Neuronal stem cell (in vitro differentiated cells): ENCODE results near the gene XPO4.
"Not testable (repeated sequence)": the region's sequence is repeated elsewhere in the genome, so short reads cannot be mapped to it uniquely, and the experiment has no call there.

Experiments used
- DNase-seq: peaks from one replicate; pipeline ENCODE4 v3.0.0-alpha.2; 2013; ENCODE audit warnings: low spot score
- H2AFZ ChIP-seq: one replicate; pipeline ENCODE4 v1.6.1; 2013; ENCODE audit warnings: mild to moderate bottlenecking, low read length, inconsistent platforms
- H2AK5ac ChIP-seq: 2 replicates; pipeline ENCODE4 v1.6.1; 2013; ENCODE audit warnings: low read depth, mild to moderate bottlenecking, inconsistent platforms, low read length, moderate library complexity, mixed read lengths
- H2BK120ac ChIP-seq: 2 replicates; pipeline ENCODE4 v1.6.1; 2013; ENCODE audit warnings: low read depth, mild to moderate bottlenecking, inconsistent platforms, low read length, moderate library complexity, mixed read lengths
- H2BK12ac ChIP-seq: one replicate; pipeline ENCODE4 v1.6.1; 2013; ENCODE audit warnings: low read length, inconsistent platforms
- H2BK15ac ChIP-seq: 2 replicates; pipeline ENCODE4 v1.6.1; 2013; ENCODE audit warnings: mild to moderate bottlenecking, low read length, inconsistent platforms, mixed read lengths
- H2BK5ac ChIP-seq: one replicate; pipeline ENCODE4 v1.6.1; 2013; ENCODE audit warnings: inconsistent platforms, mild to moderate bottlenecking, low read length, moderate library complexity
- H3K14ac ChIP-seq: one replicate; pipeline ENCODE4 v1.6.1; 2013; ENCODE audit warnings: low read length, inconsistent platforms
- H3K18ac ChIP-seq: 2 replicates; pipeline ENCODE4 v1.6.1; 2013; ENCODE audit warnings: low read length, inconsistent platforms
- H3K23ac ChIP-seq: 2 replicates; pipeline ENCODE4 v1.6.1; 2013; ENCODE audit warnings: low read depth, mild to moderate bottlenecking, mixed read lengths, low read length, inconsistent platforms; ENCODE audit not compliant: poor library complexity
- H3K27ac ChIP-seq: replicated peaks from 3 replicates; pipeline ENCODE4 v1.5.1; 2013; ENCODE audit warnings: low read length, inconsistent platforms
- H3K27me3 ChIP-seq, 3 experiments: 2 replicates each; pipeline ENCODE4 v1.6.1; 2013; ENCODE audit warnings: low read length in 3 of 3, mild to moderate bottlenecking in 2 of 3, inconsistent platforms in 1 of 3, low read depth in 1 of 3, mixed read lengths in 1 of 3, moderate library complexity in 1 of 3; ENCODE audit not compliant: control insufficient read depth in 3 of 3, insufficient read depth in 3 of 3
- H3K36me3 ChIP-seq, 2 donors: replicated peaks in 1 of 2; 2 replicates each; pipeline ENCODE4 v1.6.1; 2013; ENCODE audit warnings: low read length in 2 of 2; ENCODE audit not compliant: control insufficient read depth in 2 of 2, insufficient read depth in 2 of 2
- H3K4ac ChIP-seq: 2 replicates; pipeline ENCODE4 v1.6.1; 2013; ENCODE audit warnings: inconsistent platforms, mild to moderate bottlenecking, low read length, moderate library complexity
- H3K4me1 ChIP-seq, 2 donors: 1 replicate in 1 of 2; 2 replicates in 1 of 2; pipeline ENCODE4 v1.6.1; 2013; ENCODE audit warnings: low read length in 2 of 2, low read depth in 1 of 2; ENCODE audit not compliant: control insufficient read depth in 2 of 2, insufficient read depth in 1 of 2
- H3K4me2 ChIP-seq: one replicate; pipeline ENCODE4 v1.6.1; 2013; ENCODE audit warnings: mild to moderate bottlenecking, low read length, inconsistent platforms; ENCODE audit not compliant: insufficient read depth, poor library complexity, severe bottlenecking
- H3K4me3 ChIP-seq, 2 donors: 2 replicates each; pipeline ENCODE4 v1.5.1; 2013; ENCODE audit warnings: low read length in 2 of 2, mild to moderate bottlenecking in 2 of 2, inconsistent platforms in 1 of 2, moderate library complexity in 1 of 2
- H3K79me1 ChIP-seq: one replicate; pipeline ENCODE4 v1.6.1; 2013; ENCODE audit warnings: low read depth, mild to moderate bottlenecking, inconsistent platforms, low read length, moderate library complexity
- H3K9ac ChIP-seq: one replicate; pipeline ENCODE4 v1.6.1; 2013; ENCODE audit warnings: mild to moderate bottlenecking, low read depth, low read length, inconsistent platforms; ENCODE audit not compliant: poor library complexity
- H3K9me3 ChIP-seq, 2 donors: replicated peaks in 1 of 2; 2 replicates each; pipeline versions ENCODE3 to v1.6.1; 2013; ENCODE audit warnings: low read length in 2 of 2, mild to moderate bottlenecking in 2 of 2, inconsistent platforms in 1 of 2, low read depth in 1 of 2, mixed read lengths in 1 of 2, moderate library complexity in 1 of 2; ENCODE audit not compliant: control insufficient read depth in 2 of 2, insufficient read depth in 1 of 2
- H4K8ac ChIP-seq: one replicate; pipeline ENCODE4 v1.6.1; 2013; ENCODE audit warnings: low read depth, mild to moderate bottlenecking, inconsistent platforms, low read length, moderate library complexity
- H4K91ac ChIP-seq: one replicate; pipeline ENCODE4 v1.6.1; 2013; ENCODE audit warnings: low read length, low read depth, mild to moderate bottlenecking, inconsistent platforms; ENCODE audit not compliant: poor library complexity
- WGBS, 2 donors: extraction: QIAGEN DNeasy Blood & Tissue Kit; methylation state at CpG; one replicate each; pipeline ENCODE4 v1.1.7; 2013; ENCODE audit warnings: missing lambda C conversion rate in 2 of 2, mixed read lengths in 1 of 2; ENCODE audit not compliant: insufficient read length in 2 of 2, insufficient replicate concordance in 1 of 2; ENCODE audit errors: extremely low coverage in 2 of 2; 5-methylcytosine and 5-hydroxymethylcytosine counted together

The XPO4 gene

DNA sequence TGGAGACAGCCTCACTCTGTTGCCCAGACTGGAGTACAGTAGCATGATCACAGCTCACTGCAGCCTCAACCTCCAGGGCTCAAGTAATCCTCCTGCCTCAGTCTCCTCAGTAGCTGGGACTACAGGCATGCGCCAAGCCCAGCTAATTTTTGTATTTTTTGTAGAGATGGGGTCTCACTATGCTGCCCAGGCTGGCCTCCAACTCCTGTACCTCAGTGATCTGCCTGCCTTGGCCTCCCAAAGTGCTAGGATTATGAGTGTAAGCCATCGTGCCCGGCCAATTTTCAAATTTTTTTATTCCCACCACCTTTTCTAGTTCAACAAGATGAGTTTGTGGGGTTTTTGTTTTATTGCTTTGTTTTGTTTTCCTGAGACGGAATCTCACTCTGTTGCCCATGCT is 31.7 kb downstream of the XPO4 start:
- no peaks in the 10 kb centered on the region for H3K9me3 ChIP-seq
- no peak overlapping the region for H3K9ac ChIP-seq
- no peak overlapping the region for H2BK5ac ChIP-seq
- no peak overlapping the region for H4K91ac ChIP-seq
- no peak overlapping the region for H3K23ac ChIP-seq
- no CpG with 5 or more reads among the region's 4 CpGs for WGBS, 2 donors
- no peaks in the 10 kb centered on the region for H3K27me3 ChIP-seq
- H3K36me3 ChIP-seq: peaks cover 0 to 3% of the 10 kb centered on the region in 2 donors
- no peak overlapping the region for H2BK12ac ChIP-seq
- peaks cover 2% of the 10 kb centered on the region for H3K79me1 ChIP-seq
- H2AK5ac ChIP-seq: no peak overlapping the region
- no peak overlapping the region for H2AFZ ChIP-seq
- H3K14ac ChIP-seq: no peak overlapping the region
- no peak overlapping the region for H3K4me2 ChIP-seq
- no peak overlapping the region for H2BK15ac ChIP-seq
- H3K27ac ChIP-seq: no peak overlapping the region
- no peak overlapping the region for H4K8ac ChIP-seq
- DNase-seq: no peak
- H3K4me1 ChIP-seq: peaks cover 0 to 2% of the 10 kb centered on the region in 2 donors
- H3K18ac ChIP-seq: no peak overlapping the region
- no peak overlapping the region for H2BK120ac ChIP-seq
- no peak overlapping the region for H3K4ac ChIP-seq
- H3K4me3 ChIP-seq: no peak overlapping the region

DNA sequence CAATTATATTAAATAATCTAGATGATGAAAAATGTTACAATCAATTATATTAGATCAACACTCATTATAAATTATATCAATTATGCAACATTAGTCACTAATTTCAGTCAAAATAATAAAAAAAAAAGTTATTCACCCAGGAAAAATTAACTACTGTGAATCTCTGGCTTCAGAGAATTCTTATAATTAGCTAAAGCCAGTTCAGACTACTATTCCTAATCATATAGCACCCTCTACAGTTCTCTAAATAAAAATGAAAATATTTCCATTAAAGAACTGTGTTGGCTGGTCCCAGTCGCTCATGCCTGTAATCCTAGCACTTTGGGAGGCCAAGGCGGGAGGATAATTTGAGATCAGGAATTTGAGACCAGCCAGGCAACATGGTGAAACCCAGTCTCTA is 33.0 kb downstream of the XPO4 start:
- Histone ChIP-seq H4K8ac (no peak overlapping the region), H2BK5ac (no peak overlapping the region), H3K4me3 (no peak overlapping the region), H3K9ac (no peak overlapping the region), H3K79me1 (peaks cover 2% of the 10 kb centered on the region), H4K91ac (no peak overlapping the region), H3K27me3 (no peaks in the 10 kb centered on the region), H3K36me3 (peaks cover 0 to 3% of the 10 kb centered on the region in 2 donors), H2AFZ (no peak overlapping the region), H3K27ac (no peak overlapping the region), H2AK5ac (no peak overlapping the region), H2BK12ac (no peak overlapping the region), H3K4me1 (peaks cover 0 to 2% of the 10 kb centered on the region in 2 donors), H3K18ac (no peak overlapping the region), H3K23ac (no peak overlapping the region), H3K9me3 (no peaks in the 10 kb centered on the region), H2BK15ac (no peak overlapping the region), H3K4me2 (no peak overlapping the region), H2BK120ac (no peak overlapping the region), H3K14ac (no peak overlapping the region), H3K4ac (no peak overlapping the region)
- DNase-seq: no peak
- WGBS, 2 donors: no CpG with 5 or more reads among the region's 2 CpGs

DNA sequence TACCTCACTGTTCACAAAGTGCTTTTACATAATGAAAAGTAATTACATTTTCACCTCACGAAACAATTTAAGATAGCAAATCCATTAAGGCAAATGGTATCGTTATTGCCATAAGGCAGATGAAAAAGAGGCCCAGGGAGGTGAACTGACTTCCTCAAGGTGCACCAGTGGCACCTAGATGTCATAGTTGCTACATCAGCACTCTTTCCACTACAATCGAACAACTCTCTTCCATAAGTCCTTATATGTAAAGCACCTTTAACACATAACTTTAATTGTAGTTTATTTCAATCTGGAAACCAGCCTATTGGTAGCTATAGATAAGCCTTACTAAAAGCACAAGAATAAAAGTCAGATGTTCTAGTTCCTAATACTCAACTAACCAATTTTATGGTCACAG is 35.1 kb downstream of the XPO4 start:
- no peak overlapping the region for H2BK120ac ChIP-seq
- H3K14ac ChIP-seq: no peak overlapping the region
- H2BK15ac ChIP-seq: no peak overlapping the region
- H2BK12ac ChIP-seq: no peak overlapping the region
- no peak overlapping the region for H3K18ac ChIP-seq
- no peak overlapping the region for H3K9ac ChIP-seq
- no peak overlapping the region for H2BK5ac ChIP-seq
- H3K4me1 ChIP-seq: peaks cover 0 to 1% of the 10 kb centered on the region in 2 donors
- H3K4me3 ChIP-seq: no peak overlapping the region
- H4K8ac ChIP-seq: no peak overlapping the region
- no peaks in the 10 kb centered on the region for H3K9me3 ChIP-seq
- no peak overlapping the region for H3K4me2 ChIP-seq
- no peak overlapping the region for H3K23ac ChIP-seq
- peaks cover 0 to 8% of the 10 kb centered on the region in 2 donors for H3K36me3 ChIP-seq
- no peaks in the 10 kb centered on the region for H3K27me3 ChIP-seq
- H3K79me1 ChIP-seq: peaks cover 2% of the 10 kb centered on the region
- H2AK5ac ChIP-seq: no peak overlapping the region
- H3K27ac ChIP-seq: no peak overlapping the region
- no peak overlapping the region for H2AFZ ChIP-seq
- no peak overlapping the region for H4K91ac ChIP-seq
- no peak for DNase-seq
- no CpG with 5 or more reads among the region's 3 CpGs for WGBS, 2 donors
- H3K4ac ChIP-seq: no peak overlapping the region

DNA sequence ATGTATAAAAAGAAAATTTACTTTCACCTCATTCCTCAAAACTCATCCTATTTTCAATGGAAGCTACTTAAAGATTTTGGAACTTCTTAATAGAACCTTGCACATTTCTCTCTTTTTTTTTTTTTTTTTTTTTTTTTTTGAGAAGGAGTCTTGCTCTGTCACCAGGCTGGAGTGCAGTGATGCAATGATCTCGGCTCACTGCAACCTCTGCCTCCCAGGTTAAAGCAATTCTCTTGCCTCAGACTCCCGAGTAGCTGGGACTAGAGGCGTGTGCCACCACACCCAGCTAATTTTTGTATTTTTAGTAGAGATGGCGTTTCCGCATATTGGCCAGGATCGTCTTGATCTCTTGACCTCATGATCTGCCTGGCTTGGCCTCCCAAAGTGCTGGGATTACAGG is 40.9 kb downstream of the XPO4 start:
- H3K9ac ChIP-seq, H3K9me3 ChIP-seq, H3K4me1 ChIP-seq, H3K27me3 ChIP-seq, H3K14ac ChIP-seq, H3K18ac ChIP-seq, H2AK5ac ChIP-seq, H3K4ac ChIP-seq, H3K4me3 ChIP-seq, H3K4me2 ChIP-seq, H2BK120ac ChIP-seq, H3K27ac ChIP-seq, H4K8ac ChIP-seq, H2BK12ac ChIP-seq, H4K91ac ChIP-seq, H2BK15ac ChIP-seq, H2BK5ac ChIP-seq, H3K79me1 ChIP-seq, H3K23ac ChIP-seq, DNase-seq, H2AFZ ChIP-seq: not testable (repeated sequence)
- no CpG with 5 or more reads among the region's 6 CpGs for WGBS, 2 donors
- peaks cover 0 to 32% of the 10 kb centered on the region in 2 donors for H3K36me3 ChIP-seq
